H54 (cell line): Measurements from ENCODE around the gene RSAD1.
A peak's percentile ranks its signal among the peaks of the same experiment; 100 is the strongest.
"Not testable (repeated sequence)": the region's sequence is repeated elsewhere in the genome, so short reads cannot be mapped to it uniquely, and the experiment has no call there.

Experiments used
- DNase-seq: peaks from one replicate; pipeline ENCODE4 v3.0.0; 2011; ENCODE audit warnings: low spot score, mixed read lengths; ENCODE audit not compliant: insufficient read length
- FAIRE-seq: peaks from 3 replicates; lab custom pipeline; 2011; peaks lifted over from hg19 to GRCh38; lab: Jason Lieb, UNC
- POLR2A ChIP-seq: IDR thresholded peaks from 2 replicates; pipeline ENCODE4 v1.6.1; 2011; ENCODE audit warnings: low read depth, mild to moderate bottlenecking, low read length

The RSAD1 gene

DNA sequence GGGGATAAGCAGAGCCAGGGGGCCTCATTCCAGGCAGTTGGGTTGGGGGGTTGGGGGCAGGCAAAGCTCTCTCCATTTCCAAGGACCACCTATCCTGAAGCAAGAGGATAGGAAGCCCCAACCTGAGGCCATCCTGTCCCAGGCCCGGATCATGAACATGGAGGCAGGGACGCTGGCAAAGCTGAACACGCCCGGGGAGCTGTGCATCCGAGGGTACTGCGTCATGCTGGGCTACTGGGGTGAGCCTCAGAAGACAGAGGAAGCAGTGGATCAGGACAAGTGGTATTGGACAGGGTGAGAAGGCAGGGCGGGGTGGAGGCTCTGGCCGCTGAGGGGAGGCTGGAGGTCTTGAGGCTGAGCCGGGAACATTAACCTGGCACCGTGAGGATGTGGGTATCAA lies 6.4 kb upstream of the RSAD1 start:
- no peak for FAIRE-seq
- no peak for TF ChIP-seq POLR2A
- no peak for DNase-seq

DNA sequence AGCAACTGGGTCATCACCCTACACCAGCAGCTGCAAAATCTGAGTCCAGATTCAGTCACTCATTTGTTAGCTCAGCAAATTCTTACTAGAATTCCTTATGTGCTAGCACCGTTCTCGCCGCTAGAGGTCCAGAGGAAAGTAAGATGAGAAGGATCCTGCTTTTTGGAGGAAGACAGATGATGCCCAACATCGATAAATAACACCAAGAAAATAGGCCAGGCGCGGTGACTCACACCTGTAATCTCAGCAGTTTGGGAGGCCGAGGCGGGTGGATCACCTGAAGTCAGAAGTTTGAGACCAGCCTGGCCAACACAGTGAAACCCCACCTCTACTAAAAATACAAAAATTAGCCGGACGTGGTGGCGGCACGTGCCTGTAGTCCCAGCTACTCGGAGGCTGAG lies 5.9 kb upstream of the RSAD1 start:
- FAIRE-seq, DNase-seq: not testable (repeated sequence)

DNA sequence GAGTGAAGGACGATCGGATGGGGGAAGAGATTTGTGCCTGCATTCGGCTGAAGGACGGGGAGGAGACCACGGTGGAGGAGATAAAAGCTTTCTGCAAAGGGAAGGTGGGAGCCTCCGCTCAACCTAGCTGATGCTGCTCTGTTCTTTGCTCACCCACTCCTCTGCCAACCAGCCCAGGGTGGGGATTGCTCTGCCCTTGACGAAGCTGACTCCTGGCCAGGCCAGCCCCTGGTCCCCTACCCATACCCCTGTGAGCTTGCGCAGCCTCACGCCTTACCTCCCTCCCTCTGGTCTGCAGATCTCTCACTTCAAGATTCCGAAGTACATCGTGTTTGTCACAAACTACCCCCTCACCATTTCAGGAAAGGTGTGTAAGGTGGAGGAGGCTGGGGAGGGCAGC lies 4.8 kb upstream of the RSAD1 start:
- no peak for FAIRE-seq
- no peak for TF ChIP-seq POLR2A
- no peak for DNase-seq

DNA sequence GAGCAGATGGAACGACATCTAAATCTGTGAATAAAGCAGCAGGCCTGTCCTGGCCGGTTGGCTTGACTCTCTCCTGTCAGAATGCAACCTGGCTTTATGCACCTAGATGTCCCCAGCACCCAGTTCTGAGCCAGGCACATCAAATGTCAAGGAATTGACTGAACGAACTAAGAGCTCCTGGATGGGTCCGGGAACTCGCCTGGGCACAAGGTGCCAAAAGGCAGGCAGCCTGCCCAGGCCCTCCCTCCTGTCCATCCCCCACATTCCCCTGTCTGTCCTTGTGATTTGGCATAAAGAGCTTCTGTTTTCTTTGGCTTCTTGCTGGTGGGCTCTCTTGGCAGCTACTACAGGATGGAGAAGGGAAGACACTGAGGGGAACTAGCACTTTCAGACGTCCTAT lies 4.1 kb upstream of the RSAD1 start:
- FAIRE-seq (no peak), DNase-seq (no peak)
- no peak for TF ChIP-seq POLR2A

DNA sequence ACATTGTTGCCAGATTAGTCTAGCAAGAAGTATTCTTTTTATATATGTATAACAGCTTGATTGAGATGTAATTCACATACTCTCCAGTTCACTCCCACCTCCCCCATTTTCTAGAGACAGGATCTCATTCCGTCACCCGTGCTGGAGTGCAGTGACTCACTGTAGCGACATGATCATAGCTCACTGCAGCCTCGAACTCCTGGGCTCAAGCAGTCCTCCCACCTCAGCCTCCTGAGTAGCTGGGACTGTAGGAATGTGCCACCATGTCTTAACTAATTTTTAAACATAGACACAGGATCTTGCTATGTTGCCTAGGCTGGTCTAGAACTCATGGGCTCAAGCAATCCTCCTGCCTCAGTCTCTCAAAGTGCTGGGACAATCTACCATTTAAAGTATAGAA lies 3.3 kb upstream of the RSAD1 start:
- FAIRE-seq, result no peak
- no peak for DNase-seq
- TF ChIP-seq POLR2A, result no peak

DNA sequence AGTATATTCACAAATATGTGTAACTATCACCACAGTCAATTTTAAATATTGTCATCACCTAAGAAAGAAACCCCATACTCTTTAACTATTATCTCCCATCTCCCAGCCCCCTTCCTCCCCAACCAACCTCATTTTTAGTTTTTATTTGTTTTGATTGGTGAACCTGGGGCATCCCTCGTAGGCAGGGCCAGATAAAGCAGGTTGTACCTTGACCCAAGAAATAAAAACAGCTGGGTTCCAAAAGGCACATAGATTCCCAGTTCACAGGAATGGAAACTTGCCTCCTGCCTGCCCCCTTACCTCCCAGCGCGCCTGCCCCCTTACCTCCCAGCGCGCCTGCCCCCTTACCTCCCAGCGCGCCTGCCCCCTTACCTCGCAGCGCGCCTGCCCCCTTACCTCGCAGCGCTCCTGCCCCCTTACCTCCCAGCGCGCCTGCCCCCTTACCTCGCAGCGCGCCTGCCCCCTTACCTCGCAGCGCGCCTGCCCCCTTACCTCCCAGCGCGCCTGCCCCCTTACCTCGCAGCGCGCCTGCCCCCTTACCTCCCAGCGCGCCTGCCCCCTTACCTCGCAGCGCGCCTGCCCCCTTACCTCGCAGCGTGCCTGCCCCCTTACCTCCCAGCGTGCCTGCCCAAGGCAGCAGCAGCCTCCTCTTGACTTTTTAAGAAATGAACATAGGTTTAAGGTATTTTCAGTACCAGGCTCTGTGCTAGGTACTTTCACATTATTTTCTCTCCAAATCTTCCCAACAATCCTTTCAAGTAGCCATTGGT lies 2.7 kb upstream of the RSAD1 start:
- DNase-seq, FAIRE-seq: not testable (repeated sequence)

DNA sequence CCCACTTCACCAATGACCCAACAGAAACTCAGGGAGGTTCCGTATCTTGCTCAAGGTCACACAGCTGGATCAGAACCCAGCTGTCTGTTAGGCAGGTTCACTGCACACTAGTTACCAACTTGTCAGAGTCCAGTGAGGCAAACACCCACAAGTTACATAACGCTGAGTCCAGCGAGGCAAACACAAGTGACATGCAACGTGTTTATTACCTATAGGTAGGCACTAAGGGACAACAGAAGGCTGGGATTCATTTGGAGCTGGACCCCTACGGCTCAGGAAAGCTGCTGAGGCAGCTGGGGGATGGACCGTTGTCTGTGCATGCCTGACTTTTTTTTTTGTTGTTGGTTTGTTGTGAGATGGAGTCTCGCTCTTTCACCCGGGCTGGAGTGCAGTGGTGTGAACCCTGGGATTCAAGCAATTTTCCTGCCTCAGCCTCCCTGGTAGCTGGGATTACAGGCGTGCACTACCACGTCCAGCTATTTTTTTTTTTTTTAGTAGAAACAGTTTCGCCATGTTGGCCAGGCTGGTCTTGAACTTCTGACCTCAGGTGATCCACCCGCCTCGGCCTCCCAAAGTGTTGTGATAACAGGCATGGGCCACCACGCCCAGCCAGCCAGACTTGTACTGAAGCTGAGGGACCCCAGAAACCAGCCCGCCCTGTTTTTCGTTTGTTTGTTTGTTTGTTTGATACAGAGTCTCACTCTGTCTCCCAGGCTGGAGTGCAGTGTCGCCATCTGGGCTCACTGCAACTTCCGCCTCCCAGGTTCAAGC lies 1.9 kb upstream of the RSAD1 start:
- no peak for FAIRE-seq
- TF ChIP-seq POLR2A, result no peak
- no peak for DNase-seq

DNA sequence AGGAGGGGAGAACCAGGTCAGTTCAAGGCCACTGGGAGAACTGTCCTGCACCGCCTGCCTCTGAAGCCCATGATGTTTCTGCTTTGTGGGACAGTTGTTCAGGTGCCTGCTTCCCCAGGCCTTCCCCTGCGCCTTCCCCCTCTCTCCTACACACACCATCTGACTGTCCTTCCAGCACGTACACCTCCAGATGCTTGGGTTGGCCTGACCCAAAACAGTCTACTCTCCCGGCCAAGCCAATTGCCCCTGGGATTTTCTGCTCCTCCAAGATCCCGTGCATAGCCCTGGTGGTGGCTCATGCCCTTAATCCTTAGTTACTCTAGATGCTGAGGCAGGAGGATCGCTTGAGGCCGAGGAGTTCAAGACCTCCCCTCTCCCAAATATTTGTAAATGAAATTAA lies 684 bp upstream of the RSAD1 start:
- no peak for FAIRE-seq
- no peak for TF ChIP-seq POLR2A
- DNase-seq, result no peak

DNA sequence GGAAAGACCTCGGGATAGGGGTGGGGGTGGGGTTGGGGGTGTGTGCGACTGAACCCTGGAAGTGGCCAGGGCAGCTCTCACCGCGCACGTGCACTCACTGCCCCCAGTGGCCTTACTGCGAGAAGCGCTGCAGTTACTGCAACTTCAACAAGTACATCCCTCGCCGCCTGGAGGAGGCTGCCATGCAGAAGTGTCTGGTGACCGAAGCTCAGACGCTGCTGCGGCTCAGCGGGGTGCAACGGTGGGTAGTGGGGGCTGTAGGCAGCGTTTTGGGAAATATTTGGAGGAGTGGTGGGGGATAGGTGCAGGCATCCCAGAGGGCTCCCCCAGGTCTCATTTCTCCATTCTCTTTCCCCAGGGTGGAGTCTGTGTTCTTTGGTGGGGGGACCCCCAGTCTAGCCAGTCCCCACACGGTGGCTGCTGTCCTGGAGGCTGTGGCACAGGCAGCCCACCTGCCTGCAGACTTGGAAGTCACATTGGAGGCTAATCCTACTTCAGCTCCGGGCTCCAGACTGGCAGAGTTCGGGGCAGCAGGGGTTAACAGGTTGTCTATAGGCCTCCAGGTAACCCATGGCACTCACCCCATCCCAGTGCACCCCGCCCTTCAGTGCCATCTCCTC lies 972 bp downstream of the RSAD1 start:
- no peak for TF ChIP-seq POLR2A
- FAIRE-seq, result no peak
- DNase-seq, result peak; percentile 83

DNA sequence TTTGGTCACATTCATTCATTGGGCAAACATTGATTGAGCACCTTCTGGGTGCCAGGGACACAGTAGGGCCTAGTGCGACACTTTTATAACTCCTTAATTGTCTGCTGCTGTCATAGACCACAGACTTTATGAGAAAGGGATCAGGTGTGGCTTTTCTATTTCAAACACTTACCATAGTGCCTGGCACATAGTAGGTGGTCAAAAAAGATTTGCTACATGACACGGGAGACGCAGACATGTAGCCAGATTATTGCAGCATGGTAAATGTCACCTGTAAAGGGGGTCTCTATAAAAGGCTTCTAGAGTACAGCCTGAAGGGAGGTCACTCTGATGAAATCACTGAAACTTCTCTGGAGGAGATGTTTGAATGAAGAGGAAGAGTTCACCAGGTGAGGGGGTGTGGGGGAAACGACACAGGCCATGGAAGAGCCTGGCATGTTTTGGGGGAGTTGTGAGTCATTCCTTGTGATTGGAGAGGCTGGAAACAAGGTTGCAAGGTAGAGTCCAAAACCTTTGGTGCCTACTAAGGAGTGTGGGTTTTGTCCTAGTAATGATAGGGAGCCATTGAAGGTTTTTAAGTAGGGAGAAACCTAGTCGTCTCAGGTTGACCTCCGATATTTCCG lies 1.6 kb downstream of the RSAD1 start:
- no peak for TF ChIP-seq POLR2A
- FAIRE-seq (no peak), DNase-seq (no peak)

DNA sequence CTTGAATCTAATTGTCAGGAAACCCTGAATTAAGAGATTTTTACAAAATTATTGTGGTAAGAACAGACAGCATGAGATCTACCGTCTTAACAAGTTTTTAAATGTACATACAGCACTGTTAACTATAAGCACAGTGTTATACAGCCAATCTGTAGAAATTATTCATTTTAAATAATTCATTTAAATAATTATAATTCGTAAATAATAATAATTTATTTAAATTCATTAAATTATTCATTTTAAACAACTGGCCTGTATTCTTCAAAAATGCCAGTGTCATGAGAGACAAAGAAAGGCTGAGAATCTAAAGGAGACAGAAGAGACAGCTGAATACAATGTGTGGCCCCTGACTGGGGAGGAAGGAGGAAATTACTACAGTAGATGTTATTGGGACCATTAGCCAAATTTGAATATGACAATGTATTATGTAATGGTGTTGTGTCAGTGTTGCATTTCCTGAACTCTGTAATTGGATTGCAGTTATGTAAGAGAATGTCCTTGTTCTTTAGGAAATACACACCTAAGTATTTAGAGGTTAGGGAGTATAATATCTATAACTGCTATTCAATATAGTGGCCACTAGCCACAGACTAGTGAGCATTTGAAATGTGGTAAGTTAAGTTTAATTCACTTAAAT lies 2.3 kb downstream of the RSAD1 start:
- FAIRE-seq (no peak), DNase-seq (no peak)
- no peak for TF ChIP-seq POLR2A

DNA sequence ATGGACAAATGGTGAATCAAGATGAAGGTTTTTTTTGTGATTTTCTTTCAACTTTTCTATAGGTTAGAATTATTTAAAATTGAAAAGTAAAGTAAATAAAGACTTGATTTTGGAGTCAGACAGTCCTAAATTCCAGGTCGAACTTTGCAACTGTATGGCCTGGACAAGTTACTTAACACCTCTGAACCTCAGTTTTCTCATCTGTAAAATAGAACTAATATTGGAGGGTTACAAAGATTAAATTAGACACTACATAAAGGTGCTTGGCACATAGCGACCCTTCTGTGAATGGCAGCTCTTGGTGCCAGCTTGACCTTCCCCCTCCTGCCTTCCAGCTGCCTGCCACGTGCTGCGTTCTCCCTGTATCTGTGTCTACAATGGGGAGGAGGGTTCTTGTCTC lies 3.0 kb downstream of the RSAD1 start:
- DNase-seq (no peak), FAIRE-seq (no peak)
- TF ChIP-seq POLR2A, result no peak

DNA sequence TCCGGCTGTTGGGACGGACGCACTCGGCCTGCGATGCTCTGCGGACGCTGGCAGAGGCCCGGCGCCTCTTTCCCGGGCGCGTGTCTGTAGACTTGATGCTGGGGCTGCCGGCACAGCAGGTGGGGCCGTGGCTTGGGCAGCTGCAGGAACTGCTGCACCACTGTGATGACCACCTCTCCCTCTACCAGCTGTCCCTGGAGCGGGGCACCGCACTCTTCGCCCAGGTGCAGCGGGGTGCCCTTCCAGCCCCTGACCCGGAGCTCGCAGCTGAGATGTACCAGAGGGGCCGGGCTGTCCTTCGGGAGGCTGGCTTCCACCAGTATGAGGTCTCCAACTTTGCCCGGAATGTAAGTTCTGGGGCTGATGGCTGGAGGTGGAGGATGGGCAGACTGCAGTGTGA lies 3.5 kb downstream of the RSAD1 start:
- FAIRE-seq, result no peak
- DNase-seq, result no peak
- no peak for TF ChIP-seq POLR2A

DNA sequence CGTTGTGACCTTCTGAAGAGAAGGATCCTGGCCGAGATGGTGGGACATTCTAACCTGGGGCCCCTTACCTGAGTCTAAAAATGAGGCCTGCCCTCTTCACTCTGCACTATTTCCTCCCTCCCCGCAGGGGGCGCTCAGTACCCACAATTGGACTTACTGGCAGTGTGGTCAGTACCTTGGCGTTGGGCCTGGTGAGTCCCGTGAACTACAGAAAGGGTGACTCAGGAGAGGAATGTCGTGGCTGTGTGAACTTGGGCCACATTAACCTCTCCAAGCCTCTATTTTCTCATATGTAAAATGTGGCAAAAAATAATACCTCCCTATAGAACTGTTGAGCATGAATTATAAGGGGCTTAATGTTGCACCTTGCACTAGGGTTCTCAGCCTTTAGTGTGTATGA lies 3.9 kb downstream of the RSAD1 start:
- DNase-seq (peak; percentile 95), FAIRE-seq (peak; percentile 69)
- TF ChIP-seq POLR2A, result no peak
